K562 treated with DMSO at 1 percent for 12 hours (cell line): Measurements from ENCODE around the gene VMA21. TPM values are rescaled to one million over a fixed set of nuclear protein-coding genes. Genes with fewer than 3 reads are reported as not detected.

Experiments
- total RNA-seq: library from RNA; unstranded; fragments of 300-600 nt; gene quantifications from 2 replicates; pipeline ENCODE4 v1.2.3, GENCODE V29; 2022; ENCODE audit not compliant: insufficient read depth

VMA21 gene, protein sequence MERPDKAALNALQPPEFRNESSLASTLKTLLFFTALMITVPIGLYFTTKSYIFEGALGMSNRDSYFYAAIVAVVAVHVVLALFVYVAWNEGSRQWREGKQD
- total RNA-seq: 7.3 and 15.5 TPM in 2 replicates

GRCh38 chrX:151396825-151397740 is at the start of gene VMA21:
VMA21 (plus strand) TSS chrX:151397206; CDS start chrX:151397309, 103 bp downstream.

Other genes with a start within 250 kb of the VMA21 start
- gene GPR50, start 220.6 kb upstream of the VMA21 start, total RNA-seq: not detected in 2 replicates
- gene PASD1, start 166.5 kb downstream of the VMA21 start, total RNA-seq: 5.6 and 9.8 TPM in 2 replicates